Measurements from ENCODE around the gene RPUSD3.

The RPUSD3 gene

GRCh38 chr3:9841015-9841414 lies 2.8 kb downstream of the RPUSD3 start:
- Histone ChIP-seq H3K27me3 (ENCODE audit: insufficient read depth, low read depth, severe bottlenecking) (no peaks in the 10 kb centered on the region), H3K36me3 (peaks cover 23% of the 10 kb centered on the region), H3K27ac (no peak overlapping the region), H3K4me3 (ENCODE audit: low read depth, low read length) (no peak overlapping the region), H3K9me3 (ENCODE audit: severe bottlenecking) (no peaks in the 10 kb centered on the region)
- no peak for DNase-seq
- no peak for TF ChIP-seq CTCF (IDR thresholded peaks at IDR 0.05; ENCODE audit: low read depth, low read length)

GRCh38 chr3:9838856-9839255 lies 5.0 kb downstream of the RPUSD3 start:
- no peak for DNase-seq
- Histone ChIP-seq H3K27ac (no peak overlapping the region), H3K27me3 (ENCODE audit: insufficient read depth, low read depth, severe bottlenecking) (no peaks in the 10 kb centered on the region), H3K36me3 (peaks cover 30% of the 10 kb centered on the region), H3K4me3 (ENCODE audit: low read depth, low read length) (no peak overlapping the region), H3K9me3 (ENCODE audit: severe bottlenecking) (no peaks in the 10 kb centered on the region)
- TF ChIP-seq CTCF (IDR thresholded peaks at IDR 0.05; ENCODE audit: low read depth, low read length) = no peak

DNA sequence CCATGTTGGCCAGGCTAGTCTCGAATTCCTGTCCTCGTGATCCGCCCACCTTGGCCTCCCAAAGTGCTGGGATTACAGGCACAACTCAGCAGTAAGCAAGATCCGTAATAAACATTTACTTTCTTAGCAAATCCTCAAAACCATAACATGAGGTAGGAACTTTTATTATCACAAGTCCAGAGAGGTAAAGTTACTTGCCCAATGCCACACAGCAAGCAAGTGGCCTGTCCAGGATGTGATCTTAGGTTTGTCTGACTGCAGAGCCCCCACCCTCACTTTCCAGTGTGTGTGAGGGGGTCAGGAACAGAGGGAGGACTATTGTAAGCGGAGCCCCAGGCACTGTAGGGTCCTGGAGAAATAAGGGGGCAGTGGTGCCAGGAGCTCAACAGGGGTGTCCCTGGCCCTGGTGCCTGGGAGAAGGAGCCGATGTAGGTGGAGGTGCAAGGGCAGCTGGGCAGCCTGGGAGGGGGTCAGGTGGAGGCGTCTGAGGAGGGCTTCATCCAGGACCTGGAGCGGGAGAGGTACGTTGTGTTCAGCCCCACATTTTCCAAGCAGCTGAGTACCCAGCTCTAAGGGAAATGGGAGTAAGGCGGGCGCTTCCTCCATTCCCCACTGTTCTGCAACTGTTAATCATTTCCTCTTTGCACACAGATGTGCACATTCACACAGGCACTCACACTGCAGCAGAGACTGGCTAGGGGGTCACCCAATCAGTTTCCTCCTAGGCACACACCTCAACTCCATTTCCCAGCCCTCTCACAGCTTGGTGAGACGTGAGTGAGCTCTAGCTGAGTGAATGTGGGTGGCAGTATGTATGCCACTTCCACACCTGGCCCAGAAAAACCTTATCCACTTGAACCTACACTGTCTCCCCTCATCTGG lies 5.9 kb downstream of the RPUSD3 start:
- peaks cover 30% of the 10 kb centered on the region for H3K36me3 ChIP-seq
- DNase-seq = no peak
- H3K27me3 ChIP-seq (ENCODE audit: insufficient read depth, low read depth, severe bottlenecking) = no peaks in the 10 kb centered on the region
- no peak overlapping the region for H3K4me3 ChIP-seq (ENCODE audit: low read depth, low read length)
- H3K9me3 ChIP-seq (ENCODE audit: severe bottlenecking) = no peaks in the 10 kb centered on the region
- no peak for TF ChIP-seq CTCF (IDR thresholded peaks at IDR 0.05; ENCODE audit: low read depth, low read length)
- H3K27ac ChIP-seq = no peak overlapping the region

DNA sequence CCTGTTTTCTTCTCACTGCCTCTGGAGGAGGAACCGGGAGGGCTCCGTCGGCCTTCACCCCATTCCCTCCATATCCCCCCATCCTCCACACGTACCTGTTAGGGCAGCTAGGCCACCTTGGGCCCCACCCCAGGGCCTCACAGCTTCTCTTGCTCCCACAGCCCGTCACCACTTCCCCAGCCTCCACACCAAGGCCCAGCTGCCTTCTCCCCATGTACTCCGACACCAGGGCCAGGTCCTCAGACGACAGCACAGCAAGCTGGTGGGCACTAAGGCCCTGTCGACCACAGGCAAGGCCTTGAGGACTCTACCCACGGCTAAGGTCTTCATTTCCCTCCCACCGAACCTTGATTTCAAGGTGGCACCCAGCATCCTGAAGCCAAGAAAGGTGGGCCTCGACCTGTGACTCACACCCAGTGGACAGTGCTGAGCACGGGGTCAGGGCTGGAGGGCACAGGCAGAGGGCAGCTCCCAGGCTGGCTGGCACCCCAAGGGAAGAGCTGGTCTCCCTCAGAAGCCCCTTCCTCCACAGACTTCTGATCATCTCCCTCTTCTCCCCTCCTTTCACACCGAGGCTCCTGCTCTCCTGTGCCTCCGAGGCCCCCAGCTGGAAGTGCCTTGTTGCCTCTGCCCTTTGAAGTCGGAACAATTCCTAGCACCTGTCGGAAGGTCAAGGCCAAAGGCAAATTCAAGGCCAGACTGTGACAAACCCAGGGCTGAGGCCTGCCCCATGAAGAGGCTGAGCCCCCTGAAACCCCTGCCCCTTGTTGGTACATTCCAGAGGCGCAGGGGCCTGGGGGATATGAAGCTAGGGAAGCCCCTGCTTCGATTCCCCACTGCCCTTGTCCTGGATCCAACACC lies 9.1 kb downstream of the RPUSD3 start:
- Histone ChIP-seq H3K9me3 (ENCODE audit: severe bottlenecking) (no peaks in the 10 kb centered on the region), H3K36me3 (peaks cover 14% of the 10 kb centered on the region), H3K4me3 (ENCODE audit: low read depth, low read length) (no peak overlapping the region), H3K27me3 (ENCODE audit: insufficient read depth, low read depth, severe bottlenecking) (no peaks in the 10 kb centered on the region), H3K27ac (no peak overlapping the region)
- no peak for TF ChIP-seq CTCF (IDR thresholded peaks at IDR 0.05; ENCODE audit: low read depth, low read length)
- no peak for DNase-seq

GRCh38 chr3:9833078-9833477 lies 10.7 kb downstream of the RPUSD3 start:
- H3K27ac ChIP-seq = no peak overlapping the region
- no peaks in the 10 kb centered on the region for H3K27me3 ChIP-seq (ENCODE audit: insufficient read depth, low read depth, severe bottlenecking)
- no peak for DNase-seq
- peaks cover 22% of the 10 kb centered on the region for H3K36me3 ChIP-seq
- H3K4me3 ChIP-seq (ENCODE audit: low read depth, low read length) = no peak overlapping the region
- TF ChIP-seq CTCF (IDR thresholded peaks at IDR 0.05; ENCODE audit: low read depth, low read length) = no peak
- no peaks in the 10 kb centered on the region for H3K9me3 ChIP-seq (ENCODE audit: severe bottlenecking)
